ENCODE data around the gene CAMSAP1.

Gene CAMSAP1

DNA sequence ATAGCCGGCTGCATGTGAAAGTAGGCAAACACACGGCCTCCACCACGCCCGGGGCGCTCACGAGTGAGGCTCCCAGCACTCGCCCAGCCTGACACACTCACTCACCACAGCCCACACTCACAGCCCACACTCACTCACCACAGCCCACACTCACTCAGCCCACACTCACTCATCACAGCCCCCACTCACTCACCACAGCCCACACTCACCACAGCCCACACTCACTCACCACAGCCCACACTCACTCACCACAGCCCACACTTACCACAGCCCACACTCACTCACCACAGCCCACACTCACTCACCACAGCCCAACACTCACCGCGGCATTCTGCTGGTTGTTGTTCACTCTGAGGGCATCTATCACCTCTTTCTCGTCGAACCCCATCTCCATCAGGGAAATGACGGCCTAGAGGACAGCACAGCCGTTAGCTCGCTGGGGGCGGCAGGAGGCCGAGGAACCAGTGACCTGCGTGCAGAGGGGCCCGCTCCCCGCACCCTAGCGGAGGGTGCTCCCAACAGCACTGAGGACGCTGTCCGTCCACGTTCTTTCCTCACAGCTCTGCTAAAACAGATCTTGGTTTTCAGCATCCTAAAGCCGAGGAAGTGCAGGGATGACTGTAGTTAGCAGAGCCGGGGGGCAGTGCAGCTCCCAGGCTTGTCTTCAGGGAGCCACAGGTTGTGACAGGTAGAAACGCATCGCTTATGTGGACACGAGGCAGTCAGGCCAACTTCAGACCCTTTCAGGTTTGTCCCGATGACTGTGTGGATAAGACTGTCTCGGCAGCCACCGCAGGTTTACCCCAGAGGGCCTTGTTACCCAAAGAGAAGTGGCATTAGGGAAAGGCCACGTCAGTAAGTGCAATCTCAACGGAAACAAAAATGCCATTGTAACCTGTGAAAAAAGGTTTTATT is 32.3 kb upstream of the CAMSAP1 start:
- Histone ChIP-seq H3K9me3 (ENCODE audit: control insufficient read depth in 1 of 2, low read length in 2 of 2) (no peaks in the 10 kb centered on the region), H3K27ac (ENCODE audit: low read depth, low read length) (no peak overlapping the region), H3K4me3 (ENCODE audit: low read depth in 1 of 2, low read length in 2 of 2) (no peak overlapping the region), H3K9ac (ENCODE audit: low read depth in 1 of 2, low read length in 2 of 2) (no peak overlapping the region), H3K36me3 (ENCODE audit: control insufficient read depth in 1 of 2, insufficient read depth in 2 of 2, low read length in 2 of 2) (peaks cover 31 to 66% of the 10 kb centered on the region in 2 donors), H3K27me3 (ENCODE audit: control insufficient read depth in 1 of 2, insufficient read depth in 2 of 2, low read length in 2 of 2) (no peaks in the 10 kb centered on the region), H3K4me1 (ENCODE audit: control insufficient read depth in 1 of 2, insufficient read depth in 2 of 2, low read length in 2 of 2) (no peaks in the 10 kb centered on the region)

- H3K9ac ChIP-seq (ENCODE audit: low read depth in 1 of 2, low read length in 2 of 2): no peak overlapping the region
- H3K36me3 ChIP-seq (ENCODE audit: control insufficient read depth in 1 of 2, insufficient read depth in 2 of 2, low read length in 2 of 2): peaks cover 35 to 62% of the 10 kb centered on the region in 2 donors
- no peak overlapping the region for H3K4me3 ChIP-seq (ENCODE audit: low read depth in 1 of 2, low read length in 2 of 2)
- no peaks in the 10 kb centered on the region for H3K9me3 ChIP-seq (ENCODE audit: control insufficient read depth in 1 of 2, low read length in 2 of 2)
- no peak overlapping the region for H3K27ac ChIP-seq (ENCODE audit: low read depth, low read length)
- no peaks in the 10 kb centered on the region for H3K4me1 ChIP-seq (ENCODE audit: control insufficient read depth in 1 of 2, insufficient read depth in 2 of 2, low read length in 2 of 2)
- no peaks in the 10 kb centered on the region for H3K27me3 ChIP-seq (ENCODE audit: control insufficient read depth in 1 of 2, insufficient read depth in 2 of 2, low read length in 2 of 2)
These were observed 30.5 kb upstream of the CAMSAP1 start for GRCh38 chr9:135937521-135938489.

- Histone ChIP-seq H3K4me3 (ENCODE audit: low read depth in 1 of 2, low read length in 2 of 2) (no peak overlapping the region), H3K9me3 (ENCODE audit: control insufficient read depth in 1 of 2, low read length in 2 of 2) (no peaks in the 10 kb centered on the region), H3K4me1 (ENCODE audit: control insufficient read depth in 1 of 2, insufficient read depth in 2 of 2, low read length in 2 of 2) (no peaks in the 10 kb centered on the region), H3K36me3 (ENCODE audit: control insufficient read depth in 1 of 2, insufficient read depth in 2 of 2, low read length in 2 of 2) (peaks cover 25 to 67% of the 10 kb centered on the region in 2 donors), H3K27me3 (ENCODE audit: control insufficient read depth in 1 of 2, insufficient read depth in 2 of 2, low read length in 2 of 2) (no peaks in the 10 kb centered on the region), H3K27ac (ENCODE audit: low read depth, low read length) (no peak overlapping the region), H3K9ac (ENCODE audit: low read depth in 1 of 2, low read length in 2 of 2) (no peak overlapping the region)
These were observed 25.8 kb upstream of the CAMSAP1 start for GRCh38 chr9:135933114-135933513.

DNA sequence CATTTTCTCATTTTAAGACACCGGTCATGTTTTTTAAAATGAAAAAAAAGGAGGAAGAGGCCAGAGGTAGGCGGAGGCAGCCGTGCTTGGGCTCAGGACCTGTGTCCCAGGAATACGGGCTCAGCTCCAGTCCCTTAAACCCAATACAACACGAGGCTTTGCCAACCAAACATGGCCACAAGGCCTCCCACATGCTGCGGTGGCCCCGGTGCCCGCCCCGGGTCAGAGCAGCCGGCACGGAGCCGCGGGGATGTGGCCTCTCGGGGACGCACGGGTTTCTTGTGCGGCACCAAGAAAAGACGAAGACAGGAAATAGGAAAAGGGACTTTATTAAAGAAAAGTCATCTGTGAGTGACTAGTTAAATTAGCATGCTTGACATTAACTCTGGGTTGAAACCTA is 25.3 kb upstream of the CAMSAP1 start:
- no peak overlapping the region for H3K27ac ChIP-seq (ENCODE audit: low read depth, low read length)
- H3K9ac ChIP-seq (ENCODE audit: low read depth in 1 of 2, low read length in 2 of 2): no peak overlapping the region
- no peaks in the 10 kb centered on the region for H3K4me1 ChIP-seq (ENCODE audit: control insufficient read depth in 1 of 2, insufficient read depth in 2 of 2, low read length in 2 of 2)
- H3K27me3 ChIP-seq (ENCODE audit: control insufficient read depth in 1 of 2, insufficient read depth in 2 of 2, low read length in 2 of 2): no peaks in the 10 kb centered on the region
- no peak overlapping the region for H3K4me3 ChIP-seq (ENCODE audit: low read depth in 1 of 2, low read length in 2 of 2)
- H3K36me3 ChIP-seq (ENCODE audit: control insufficient read depth in 1 of 2, insufficient read depth in 2 of 2, low read length in 2 of 2): peaks cover 21 to 65% of the 10 kb centered on the region in 2 donors
- no peaks in the 10 kb centered on the region for H3K9me3 ChIP-seq (ENCODE audit: control insufficient read depth in 1 of 2, low read length in 2 of 2)

GRCh38 chr9:135931349-135931820 is 24.0 kb upstream of the CAMSAP1 start:
- Histone ChIP-seq H3K27ac (ENCODE audit: low read depth, low read length) (no peak overlapping the region), H3K27me3 (ENCODE audit: control insufficient read depth in 1 of 2, insufficient read depth in 2 of 2, low read length in 2 of 2) (no peaks in the 10 kb centered on the region), H3K36me3 (ENCODE audit: control insufficient read depth in 1 of 2, insufficient read depth in 2 of 2, low read length in 2 of 2) (peaks cover 20 to 56% of the 10 kb centered on the region in 2 donors), H3K4me3 (ENCODE audit: low read depth in 1 of 2, low read length in 2 of 2) (no peak overlapping the region), H3K4me1 (ENCODE audit: control insufficient read depth in 1 of 2, insufficient read depth in 2 of 2, low read length in 2 of 2) (no peaks in the 10 kb centered on the region), H3K9ac (ENCODE audit: low read depth in 1 of 2, low read length in 2 of 2) (no peak overlapping the region), H3K9me3 (ENCODE audit: control insufficient read depth in 1 of 2, low read length in 2 of 2) (no peaks in the 10 kb centered on the region)

GRCh38 chr9:135930446-135931345 is 23.4 kb upstream of the CAMSAP1 start:
- H3K36me3 ChIP-seq (ENCODE audit: control insufficient read depth in 1 of 2, insufficient read depth in 2 of 2, low read length in 2 of 2): peaks cover 16 to 54% of the 10 kb centered on the region in 2 donors

GRCh38 chr9:135929656-135930445 is 22.5 kb upstream of the CAMSAP1 start:
- peaks cover 16 to 48% of the 10 kb centered on the region in 2 donors for H3K36me3 ChIP-seq (ENCODE audit: control insufficient read depth in 1 of 2, insufficient read depth in 2 of 2, low read length in 2 of 2)
- H3K9me3 ChIP-seq (ENCODE audit: control insufficient read depth in 1 of 2, low read length in 2 of 2): no peaks in the 10 kb centered on the region
- H3K9ac ChIP-seq (ENCODE audit: low read depth in 1 of 2, low read length in 2 of 2): no peak overlapping the region
- H3K4me3 ChIP-seq (ENCODE audit: low read depth in 1 of 2, low read length in 2 of 2): no peak overlapping the region
- no peak overlapping the region for H3K27ac ChIP-seq (ENCODE audit: low read depth, low read length)
- no peaks in the 10 kb centered on the region for H3K4me1 ChIP-seq (ENCODE audit: control insufficient read depth in 1 of 2, insufficient read depth in 2 of 2, low read length in 2 of 2)
- H3K27me3 ChIP-seq (ENCODE audit: control insufficient read depth in 1 of 2, insufficient read depth in 2 of 2, low read length in 2 of 2): no peaks in the 10 kb centered on the region

More at GRCh38 chr9:135930446-135931345, 23.4 kb upstream of the CAMSAP1 start:
- Histone ChIP-seq H3K9me3 (ENCODE audit: control insufficient read depth in 1 of 2, low read length in 2 of 2) (no peaks in the 10 kb centered on the region), H3K4me3 (ENCODE audit: low read depth in 1 of 2, low read length in 2 of 2) (no peak overlapping the region), H3K9ac (ENCODE audit: low read depth in 1 of 2, low read length in 2 of 2) (no peak overlapping the region), H3K27ac (ENCODE audit: low read depth, low read length) (no peak overlapping the region), H3K27me3 (ENCODE audit: control insufficient read depth in 1 of 2, insufficient read depth in 2 of 2, low read length in 2 of 2) (no peaks in the 10 kb centered on the region), H3K4me1 (ENCODE audit: control insufficient read depth in 1 of 2, insufficient read depth in 2 of 2, low read length in 2 of 2) (no peaks in the 10 kb centered on the region)

DNA sequence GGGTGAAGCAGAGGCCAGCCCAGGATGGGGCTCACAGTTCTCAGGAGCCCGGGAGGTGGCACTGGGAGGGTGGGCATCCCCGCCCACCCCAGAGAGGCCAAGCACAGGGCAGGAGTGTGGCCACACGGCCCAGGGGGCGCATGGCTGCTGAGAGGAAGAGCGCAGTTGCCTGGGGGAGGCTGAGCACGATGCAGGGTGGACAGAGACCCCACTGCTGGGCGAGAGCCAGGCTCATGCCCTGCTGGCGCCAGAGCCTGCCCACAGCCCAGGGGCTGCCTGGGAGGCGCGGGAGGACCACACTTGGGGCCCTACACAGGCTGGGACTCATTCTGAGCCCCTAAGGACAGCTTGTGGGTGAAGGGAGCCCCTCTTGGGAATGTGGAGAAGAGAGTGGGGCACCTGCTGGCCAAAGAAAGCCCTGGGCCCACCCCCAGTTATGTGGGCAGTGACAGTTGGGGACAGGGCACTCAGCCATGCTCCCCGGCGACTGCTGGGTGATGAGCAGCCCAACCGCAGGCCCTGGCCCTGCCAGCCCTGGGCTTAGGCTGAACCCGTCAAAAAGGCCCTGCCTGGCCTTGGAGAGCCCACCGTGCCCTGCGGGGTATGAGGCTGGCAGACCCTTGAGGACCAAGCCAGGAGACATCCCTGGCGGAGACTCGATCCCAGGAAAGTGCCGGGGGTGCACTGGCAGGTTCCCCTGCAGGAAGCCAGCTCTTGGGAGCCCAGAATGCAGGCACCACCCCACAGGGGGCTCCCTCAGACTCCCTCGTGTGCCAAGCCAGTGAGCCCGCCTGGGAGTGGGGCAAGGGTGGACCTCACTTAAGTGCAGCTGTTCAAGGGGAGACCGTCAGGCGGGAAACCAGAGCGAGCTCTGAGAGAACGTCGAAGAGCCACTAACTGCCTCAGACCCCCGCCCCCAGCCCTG is 21.6 kb upstream of the CAMSAP1 start:
- Histone ChIP-seq H3K4me1 (ENCODE audit: control insufficient read depth in 1 of 2, insufficient read depth in 2 of 2, low read length in 2 of 2) (no peaks in the 10 kb centered on the region), H3K27ac (ENCODE audit: low read depth, low read length) (no peak overlapping the region), H3K27me3 (ENCODE audit: control insufficient read depth in 1 of 2, insufficient read depth in 2 of 2, low read length in 2 of 2) (no peaks in the 10 kb centered on the region)

More for the DNA sequence above, 21.6 kb upstream of the CAMSAP1 start:
- no peaks in the 10 kb centered on the region for H3K9me3 ChIP-seq (ENCODE audit: control insufficient read depth in 1 of 2, low read length in 2 of 2)
- H3K9ac ChIP-seq (ENCODE audit: low read depth in 1 of 2, low read length in 2 of 2): no peak overlapping the region
- no peak overlapping the region for H3K4me3 ChIP-seq (ENCODE audit: low read depth in 1 of 2, low read length in 2 of 2)
- peaks cover 16 to 49% of the 10 kb centered on the region in 2 donors for H3K36me3 ChIP-seq (ENCODE audit: control insufficient read depth in 1 of 2, insufficient read depth in 2 of 2, low read length in 2 of 2)
